ENCODE measurements around the gene SSPN.

SSPN gene

GRCh38 chr12:26188641-26189040, 6.7 kb upstream of the SSPN start:
- Histone ChIP-seq H3K27ac (ENCODE audit: low read length) (no peak overlapping the region), H3K36me3 (replicated peaks; ENCODE audit: insufficient read depth, low read length) (no peaks in the 10 kb centered on the region), H3K27me3 (replicated peaks; ENCODE audit: insufficient read depth, low read length) (no peaks in the 10 kb centered on the region)

GRCh38 chr12:26192142-26192541, 3.2 kb upstream of the SSPN start:
- H3K27ac ChIP-seq (ENCODE audit: low read length) = no peak overlapping the region
- H3F3A ChIP-seq (ENCODE audit: insufficient read depth, low read length) = 0 out of 2 replicates have a peak, but pooled peaks cover 4% of the 10 kb centered on the region
- no peaks in the 10 kb centered on the region for H3K79me2 ChIP-seq (ENCODE audit: low read length)
- no peaks in the 10 kb centered on the region for H3K9me3 ChIP-seq (replicated peaks; ENCODE audit: insufficient read depth, low read length)
- H3K4me2 ChIP-seq (ENCODE audit: low read depth, low read length) = no peak overlapping the region
- H3K4me3 ChIP-seq (ENCODE audit: low read length) = no peak overlapping the region
- no peak overlapping the region for H3K9ac ChIP-seq (ENCODE audit: low read length)
- no peak overlapping the region for H2AFZ ChIP-seq (ENCODE audit: low read length)
- H4K20me1 ChIP-seq (ENCODE audit: insufficient read depth, low read length) = no peaks in the 10 kb centered on the region
- no peaks in the 10 kb centered on the region for H3K36me3 ChIP-seq (replicated peaks; ENCODE audit: insufficient read depth, low read length)
- no peaks in the 10 kb centered on the region for H3K27me3 ChIP-seq (replicated peaks; ENCODE audit: insufficient read depth, low read length)
- no peak for DNase-seq
- H3K9me2 ChIP-seq (replicated peaks; ENCODE audit: insufficient read depth, low read length) = no peaks in the 10 kb centered on the region
- TF ChIP-seq EZH2 (optimal IDR thresholded peaks at IDR 0.05; ENCODE audit: low read depth, low read length) (no peak), CTCF (IDR thresholded peaks at IDR 0.05; ENCODE audit: low read length) (no peak), EZH2phosphoT487 (IDR thresholded peaks at IDR 0.05; ENCODE audit: low read length) (no peak)
- no peaks in the 10 kb centered on the region for H3K4me1 ChIP-seq (ENCODE audit: low read length)

More at GRCh38 chr12:26188641-26189040, 6.7 kb upstream of the SSPN start:
- H3K79me2 ChIP-seq (ENCODE audit: low read length) = no peaks in the 10 kb centered on the region
- DNase-seq = no peak
- no peak for TF ChIP-seq EZH2phosphoT487 (IDR thresholded peaks at IDR 0.05; ENCODE audit: low read length)
- no peak for TF ChIP-seq CTCF (IDR thresholded peaks at IDR 0.05; ENCODE audit: low read length)
- TF ChIP-seq EZH2 (optimal IDR thresholded peaks at IDR 0.05; ENCODE audit: low read depth, low read length) = no peak
- H3K4me2 ChIP-seq (ENCODE audit: low read depth, low read length) = no peak overlapping the region
- H2AFZ ChIP-seq (ENCODE audit: low read length) = no peak overlapping the region
- H3F3A ChIP-seq (ENCODE audit: insufficient read depth, low read length) = no peaks in the 10 kb centered on the region
- no peaks in the 10 kb centered on the region for H4K20me1 ChIP-seq (ENCODE audit: insufficient read depth, low read length)
- no peaks in the 10 kb centered on the region for H3K4me1 ChIP-seq (ENCODE audit: low read length)
- H3K9me3 ChIP-seq (replicated peaks; ENCODE audit: insufficient read depth, low read length) = no peaks in the 10 kb centered on the region
- H3K9ac ChIP-seq (ENCODE audit: low read length) = no peak overlapping the region
- no peak overlapping the region for H3K4me3 ChIP-seq (ENCODE audit: low read length)
- H3K9me2 ChIP-seq (replicated peaks; ENCODE audit: insufficient read depth, low read length) = no peaks in the 10 kb centered on the region

GRCh38 chr12:26193539-26193938, 1.8 kb upstream of the SSPN start:
- H3K4me2 ChIP-seq (ENCODE audit: low read depth, low read length) = no peak overlapping the region
- no peaks in the 10 kb centered on the region for H3K27me3 ChIP-seq (replicated peaks; ENCODE audit: insufficient read depth, low read length)
- TF ChIP-seq EZH2 (optimal IDR thresholded peaks at IDR 0.05; ENCODE audit: low read depth, low read length) (no peak), CTCF (IDR thresholded peaks at IDR 0.05; ENCODE audit: low read length) (no peak), EZH2phosphoT487 (IDR thresholded peaks at IDR 0.05; ENCODE audit: low read length) (no peak)
- no peaks in the 10 kb centered on the region for H3K36me3 ChIP-seq (replicated peaks; ENCODE audit: insufficient read depth, low read length)
- H3F3A ChIP-seq (ENCODE audit: insufficient read depth, low read length) = 0 out of 2 replicates have a peak, but pooled peaks cover 4% of the 10 kb centered on the region
- no peak overlapping the region for H3K4me3 ChIP-seq (ENCODE audit: low read length)
- no peaks in the 10 kb centered on the region for H3K4me1 ChIP-seq (ENCODE audit: low read length)
- no peak overlapping the region for H3K9ac ChIP-seq (ENCODE audit: low read length)
- no peaks in the 10 kb centered on the region for H3K79me2 ChIP-seq (ENCODE audit: low read length)
- no peak for DNase-seq
- H3K9me3 ChIP-seq (replicated peaks; ENCODE audit: insufficient read depth, low read length) = no peaks in the 10 kb centered on the region
- no peak overlapping the region for H2AFZ ChIP-seq (ENCODE audit: low read length)
- H3K9me2 ChIP-seq (replicated peaks; ENCODE audit: insufficient read depth, low read length) = no peaks in the 10 kb centered on the region
- no peak overlapping the region for H3K27ac ChIP-seq (ENCODE audit: low read length)
- H4K20me1 ChIP-seq (ENCODE audit: insufficient read depth, low read length) = no peaks in the 10 kb centered on the region
